Skeletal muscle tissue (tissue), 4 donors: Measurements from ENCODE around the gene AKR1C1. TPM values are rescaled to one million over a fixed set of nuclear protein-coding genes. Genes with fewer than 3 reads are reported as not detected.
"Not testable (repeated sequence)": the region's sequence is repeated elsewhere in the genome, so short reads cannot be mapped to it uniquely, and the experiment has no call there.

Source experiments
- H3K27ac ChIP-seq: one replicate; pipeline ENCODE4 v1.7.0; 2013; ENCODE audit warnings: mild to moderate bottlenecking, low read depth, low read length, inconsistent platforms
- H3K27me3 ChIP-seq, 3 donors: one replicate each; pipeline ENCODE4 v1.7.0; 2013; ENCODE audit warnings: low read length in 3 of 3; ENCODE audit not compliant: control insufficient read depth in 3 of 3, insufficient read depth in 3 of 3
- H3K36me3 ChIP-seq, 3 donors: one replicate each; pipeline ENCODE4 v1.7.0; 2013; ENCODE audit warnings: low read length in 3 of 3; ENCODE audit not compliant: control insufficient read depth in 3 of 3, insufficient read depth in 3 of 3
- H3K4me1 ChIP-seq, 3 donors: one replicate each; pipeline ENCODE4 v1.7.0; 2013; ENCODE audit warnings: low read length in 3 of 3, mild to moderate bottlenecking in 3 of 3; ENCODE audit not compliant: control insufficient read depth in 3 of 3, insufficient read depth in 3 of 3
- H3K4me3 ChIP-seq, 3 donors: one replicate each; pipeline ENCODE4 v1.7.0; 2013; ENCODE audit warnings: low read length in 3 of 3
- H3K9ac ChIP-seq, 3 donors: one replicate each; pipeline ENCODE4 v1.7.0; 2013; ENCODE audit warnings: low read length in 3 of 3, mild to moderate bottlenecking in 3 of 3, moderate library complexity in 2 of 3, low read depth in 1 of 3
- H3K9me3 ChIP-seq, 3 donors: one replicate each; pipeline ENCODE4 v1.7.0; 2013; ENCODE audit warnings: low read length in 3 of 3; ENCODE audit not compliant: control insufficient read depth in 3 of 3
- total RNA-seq: library from RNA; depleted of rRNA; stranded (reverse); fragments of >200 nt; gene quantifications from one replicate; pipeline ENCODE4 v1.2.3, GENCODE V29; 2014
- donor health status: Osteomylitis.

AKR1C1 gene
- total RNA-seq, 1 donor from 2014 or later = 9.9 TPM

GRCh38 chr10:5013385-5013784 lies 50.2 kb downstream of the AKR1C1 start:
- no peaks in the 10 kb centered on the region for H3K27me3 ChIP-seq
- no peak overlapping the region for H3K27ac ChIP-seq
- H3K9ac ChIP-seq = no peak overlapping the region
- no peaks in the 10 kb centered on the region for H3K9me3 ChIP-seq
- peaks cover 4 to 11% (median 5%) of the 10 kb centered on the region in 3 donors for H3K4me1 ChIP-seq
- H3K4me3 ChIP-seq = no peak overlapping the region
- H3K36me3 ChIP-seq = no peaks in the 10 kb centered on the region

DNA sequence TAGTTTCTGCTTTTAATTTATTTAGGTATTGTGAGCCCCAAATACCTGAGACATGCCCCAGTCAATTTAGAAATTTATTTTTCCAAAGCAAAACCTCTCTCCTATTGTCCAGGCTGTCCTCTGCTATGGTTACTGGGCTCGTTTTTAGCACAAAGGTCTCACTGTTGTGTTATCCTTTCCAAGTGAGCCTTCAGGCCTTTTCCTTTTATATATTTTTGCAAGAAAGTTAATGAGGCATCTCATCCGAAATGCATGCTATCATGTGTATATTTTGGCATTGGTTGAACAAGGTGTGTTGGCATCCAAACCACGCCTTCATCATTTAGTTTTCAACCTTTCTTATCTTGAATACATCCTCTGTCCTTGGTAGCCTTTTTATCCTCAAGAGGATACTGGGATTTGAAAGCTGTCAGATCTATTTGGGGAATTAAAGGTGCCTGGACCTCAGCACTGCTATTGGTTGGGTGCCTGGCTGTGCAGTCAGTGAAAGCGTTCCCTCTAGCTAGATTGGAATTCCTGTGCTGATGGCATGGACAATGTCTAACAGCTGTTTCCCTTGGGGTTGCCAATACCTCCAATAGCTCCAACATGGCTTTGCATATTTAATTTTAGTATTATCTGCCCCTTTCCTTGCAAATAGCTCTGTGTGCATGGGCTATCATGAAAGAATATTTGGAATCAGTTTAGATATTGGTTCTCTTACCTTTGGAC lies 51.1 kb downstream of the AKR1C1 start:
- not testable (repeated sequence) for H3K9ac ChIP-seq, H3K4me3 ChIP-seq, H3K36me3 ChIP-seq, H3K27ac ChIP-seq, H3K9me3 ChIP-seq, H3K27me3 ChIP-seq
- peaks cover 7 to 20% (median 13%) of the 10 kb centered on the region in 3 donors for H3K4me1 ChIP-seq

GRCh38 chr10:5014936-5015335 lies 51.7 kb downstream of the AKR1C1 start:
- H3K27me3 ChIP-seq = no peaks in the 10 kb centered on the region
- no peak overlapping the region for H3K4me3 ChIP-seq
- no peaks in the 10 kb centered on the region for H3K9me3 ChIP-seq
- H3K36me3 ChIP-seq = no peaks in the 10 kb centered on the region
- H3K9ac ChIP-seq = no peak overlapping the region
- peaks cover 12 to 24% (median 17%) of the 10 kb centered on the region in 3 donors for H3K4me1 ChIP-seq
- H3K27ac ChIP-seq = no peak overlapping the region

DNA sequence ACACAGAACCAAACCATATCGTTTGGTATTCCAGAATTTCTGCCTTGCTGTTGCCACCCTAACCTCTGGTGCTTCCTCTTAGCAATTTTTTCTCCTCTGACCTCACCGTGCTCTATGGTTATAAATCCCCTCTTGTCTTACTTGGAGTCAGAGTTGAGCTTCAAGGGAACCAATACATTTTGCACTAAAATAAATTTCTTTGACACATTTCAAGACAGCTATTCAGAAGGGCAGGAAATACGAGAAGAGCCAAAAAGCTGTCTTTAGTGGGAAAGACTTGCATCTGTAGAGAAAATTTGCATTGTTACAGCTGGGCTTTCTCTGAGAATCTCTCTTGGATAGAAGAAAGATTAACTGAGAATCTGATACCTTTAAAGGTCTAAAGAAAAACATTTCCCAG lies 54.9 kb downstream of the AKR1C1 start:
- H3K4me3 ChIP-seq = no peak overlapping the region
- peak overlapping the region; percentile 5 for H3K27ac ChIP-seq
- H3K27me3 ChIP-seq = no peaks in the 10 kb centered on the region
- peaks cover 18 to 27% (median 23%) of the 10 kb centered on the region in 3 donors for H3K4me1 ChIP-seq
- no peaks in the 10 kb centered on the region for H3K9me3 ChIP-seq
- no peak overlapping the region for H3K9ac ChIP-seq
- H3K36me3 ChIP-seq = no peaks in the 10 kb centered on the region

DNA sequence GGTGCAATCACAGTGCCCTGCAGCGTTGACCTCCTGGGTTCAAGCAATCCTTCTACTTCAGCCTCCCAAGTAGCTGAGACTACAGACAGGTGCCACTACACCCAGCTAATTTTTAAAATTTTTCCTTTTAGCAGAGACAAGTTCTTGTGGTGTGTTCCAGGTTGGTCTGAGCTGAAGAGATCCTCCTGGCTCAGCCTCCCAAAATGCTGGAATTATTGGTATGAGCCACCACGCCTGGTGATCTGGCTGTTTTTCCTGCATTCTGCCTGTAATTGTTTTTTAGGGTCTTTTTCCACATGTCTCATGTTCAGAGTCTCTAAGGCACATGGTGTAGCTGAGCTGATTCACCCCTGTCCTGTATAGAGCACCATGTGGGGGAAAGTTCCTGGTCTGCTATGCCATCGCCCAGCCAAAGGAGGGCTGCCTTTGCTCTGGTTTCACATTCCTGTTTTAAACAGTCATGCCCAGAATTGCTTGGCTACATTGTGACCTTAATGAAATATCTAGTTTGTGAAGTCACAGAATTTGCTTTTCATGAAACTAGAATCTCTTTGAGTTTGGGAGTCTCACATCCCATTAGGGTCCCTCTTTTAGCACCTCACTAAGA lies 55.6 kb downstream of the AKR1C1 start:
- Histone ChIP-seq H3K4me1 (peaks cover 18 to 27% (median 23%) of the 10 kb centered on the region in 3 donors), H3K27ac (peak overlapping the region; percentile 58)
- not testable (repeated sequence) for H3K4me3 ChIP-seq, H3K9ac ChIP-seq, H3K9me3 ChIP-seq, H3K27me3 ChIP-seq, H3K36me3 ChIP-seq

GRCh38 chr10:5019770-5020612 lies 56.8 kb downstream of the AKR1C1 start:
- H3K36me3 ChIP-seq, H3K9me3 ChIP-seq, H3K4me3 ChIP-seq, H3K27me3 ChIP-seq: not testable (repeated sequence)
- Histone ChIP-seq H3K9ac (peak overlapping the region in 1 of 3 donors; percentile 51), H3K4me1 (peaks cover 18 to 27% (median 23%) of the 10 kb centered on the region in 3 donors), H3K27ac (peak overlapping the region; percentile 58)

DNA sequence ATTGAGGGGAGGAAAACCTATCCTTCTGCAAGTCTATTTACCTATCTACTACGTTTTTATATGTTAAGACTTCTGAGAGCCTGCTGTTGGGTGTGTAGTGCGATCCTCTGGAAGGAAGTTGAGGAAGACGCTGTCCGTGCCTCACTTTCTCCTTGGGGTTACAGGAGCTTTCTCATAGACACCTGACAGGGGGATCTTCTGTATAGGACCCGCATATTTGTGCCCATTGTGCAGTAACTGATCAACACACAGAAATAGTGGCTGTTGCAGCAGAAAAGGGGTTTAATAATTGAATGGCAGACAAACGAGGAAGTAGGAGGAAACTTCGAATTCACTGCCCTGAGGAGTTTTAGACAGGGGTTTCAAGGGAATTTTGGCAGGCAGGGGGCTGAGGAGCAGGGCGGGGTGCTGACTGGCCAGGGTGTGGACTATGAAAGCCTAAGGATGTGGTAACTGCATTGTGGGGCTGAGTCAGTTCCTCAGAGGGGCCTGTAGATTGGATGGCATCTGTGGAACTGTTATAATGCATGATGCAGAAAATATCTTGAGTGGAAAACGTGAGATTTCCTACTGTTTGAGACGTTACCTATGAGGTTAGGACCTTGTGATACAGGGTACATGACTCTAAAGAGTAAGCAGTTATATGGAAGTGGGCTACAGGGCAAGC lies 58.5 kb downstream of the AKR1C1 start:
- not testable (repeated sequence) for H3K9ac ChIP-seq, H3K27me3 ChIP-seq, H3K36me3 ChIP-seq, H3K4me3 ChIP-seq, H3K27ac ChIP-seq, H3K9me3 ChIP-seq
- peaks cover 18 to 33% (median 26%) of the 10 kb centered on the region in 3 donors for H3K4me1 ChIP-seq

DNA sequence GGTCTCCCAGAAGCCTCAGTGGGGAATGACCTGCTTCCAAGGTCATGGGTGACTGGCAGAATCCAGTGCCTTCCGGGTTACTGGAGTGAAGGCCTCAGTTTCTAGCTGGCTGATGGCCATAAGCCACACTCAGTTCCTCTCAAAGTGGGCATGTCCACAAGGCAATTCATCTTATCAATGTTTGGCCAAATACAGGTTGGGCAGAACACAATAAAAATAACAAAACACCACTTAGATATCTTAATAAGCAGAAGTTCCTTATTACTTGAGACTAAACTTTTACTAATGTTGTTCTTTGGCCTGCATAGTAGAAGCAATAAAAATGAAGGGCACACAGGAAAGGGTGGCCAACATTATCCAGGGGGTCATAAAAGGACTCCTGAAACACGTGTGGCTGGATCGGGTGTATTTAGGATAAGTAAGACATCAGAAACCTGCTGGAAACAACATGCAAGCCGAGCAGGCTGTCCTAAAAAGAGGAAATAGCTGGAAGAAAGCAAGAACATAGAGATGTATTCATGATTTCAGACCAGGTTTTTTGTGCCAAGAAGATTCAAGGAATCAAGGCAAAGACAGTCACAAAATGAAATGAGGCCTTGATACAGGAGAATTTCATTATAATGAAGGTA lies 60.1 kb downstream of the AKR1C1 start:
- H3K9me3 ChIP-seq = no peaks in the 10 kb centered on the region
- H3K9ac ChIP-seq = no peak overlapping the region
- H3K4me1 ChIP-seq = peaks cover 15 to 24% (median 22%) of the 10 kb centered on the region in 3 donors
- H3K27ac ChIP-seq = no peak overlapping the region
- no peaks in the 10 kb centered on the region for H3K27me3 ChIP-seq
- no peak overlapping the region for H3K4me3 ChIP-seq
- H3K36me3 ChIP-seq = no peaks in the 10 kb centered on the region

- H3K4me1 ChIP-seq, H3K27ac ChIP-seq, H3K9ac ChIP-seq: not testable (repeated sequence)
Observed at GRCh38 chr10:5025461-5025881, 62.3 kb downstream of the AKR1C1 start.

More at GRCh38 chr10:5025461-5025881, 62.3 kb downstream of the AKR1C1 start:
- H3K4me3 ChIP-seq, H3K27me3 ChIP-seq, H3K36me3 ChIP-seq, H3K9me3 ChIP-seq: not testable (repeated sequence)
